Esophagus muscularis mucosa (tissue), 3 donors: Measurements from ENCODE around the gene TNS1.

ENCODE experiments used
- EP300 ChIP-seq: sonication (generic); formaldehyde crosslinking; IDR thresholded peaks from one replicate; pipeline ENCODE4 v1.6.1; 2017; ENCODE audit warnings: antibody characterized with exemption
- TF ChIP-seq, protein P1 (sequence below), 3 experiments: fragments of 200-600 bp in 2 of 3; fragments of 450-650 bp in 1 of 3; sonication (generic) in 2 of 3; IDR thresholded peaks; one replicate each; pipeline ENCODE4 v1.5.1; 2017 to 2019; ENCODE audit warnings: antibody characterized with exemption in 3 of 3, mild to moderate bottlenecking in 2 of 3, moderate library complexity in 1 of 3

- no peak for TF ChIP-seq EP300
- TF ChIP-seq, protein P1, sequence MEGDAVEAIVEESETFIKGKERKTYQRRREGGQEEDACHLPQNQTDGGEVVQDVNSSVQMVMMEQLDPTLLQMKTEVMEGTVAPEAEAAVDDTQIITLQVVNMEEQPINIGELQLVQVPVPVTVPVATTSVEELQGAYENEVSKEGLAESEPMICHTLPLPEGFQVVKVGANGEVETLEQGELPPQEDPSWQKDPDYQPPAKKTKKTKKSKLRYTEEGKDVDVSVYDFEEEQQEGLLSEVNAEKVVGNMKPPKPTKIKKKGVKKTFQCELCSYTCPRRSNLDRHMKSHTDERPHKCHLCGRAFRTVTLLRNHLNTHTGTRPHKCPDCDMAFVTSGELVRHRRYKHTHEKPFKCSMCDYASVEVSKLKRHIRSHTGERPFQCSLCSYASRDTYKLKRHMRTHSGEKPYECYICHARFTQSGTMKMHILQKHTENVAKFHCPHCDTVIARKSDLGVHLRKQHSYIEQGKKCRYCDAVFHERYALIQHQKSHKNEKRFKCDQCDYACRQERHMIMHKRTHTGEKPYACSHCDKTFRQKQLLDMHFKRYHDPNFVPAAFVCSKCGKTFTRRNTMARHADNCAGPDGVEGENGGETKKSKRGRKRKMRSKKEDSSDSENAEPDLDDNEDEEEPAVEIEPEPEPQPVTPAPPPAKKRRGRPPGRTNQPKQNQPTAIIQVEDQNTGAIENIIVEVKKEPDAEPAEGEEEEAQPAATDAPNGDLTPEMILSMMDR (IDR thresholded peaks at IDR 0.05): no peak
These were observed 93.5 kb downstream of the TNS1 start for GRCh38 chr2:217909156-217909820.
